ENCODE data around the gene CRABP1. TPM values are rescaled to one million over a fixed set of nuclear protein-coding genes. Genes with fewer than 3 reads are reported as not detected.

The CRABP1 gene
- total and polyA plus RNA-seq, 4 donors = 1.1 TPM; not detected in 3

- no peak overlapping the region for H3K4me3 ChIP-seq
- WGBS, 2 donors = 92 to 93% methylated on average over 6 of the region's 6 CpGs
- ATAC-seq (ENCODE audit: insufficient read depth, low FRiP score) (no peak), DNase-seq (no peak)
- H3K27me3 ChIP-seq (ENCODE audit: control insufficient read depth in 3 of 3, insufficient read depth in 3 of 3, low read length in 2 of 3) = no peaks in the 10 kb centered on the region
- H3K9me3 ChIP-seq (ENCODE audit: control insufficient read depth in 4 of 4, insufficient read depth in 3 of 4, low read length in 3 of 4) = no peaks in the 10 kb centered on the region
- H3K4me1 ChIP-seq (ENCODE audit: control insufficient read depth in 5 of 5, insufficient read depth in 5 of 5, low read length in 5 of 5) = peaks cover 0 to 11% (median 0%) of the 10 kb centered on the region in 5 donors
- H3K36me3 ChIP-seq (ENCODE audit: control insufficient read depth in 4 of 4, insufficient read depth in 4 of 4, low read length in 4 of 4) = no peaks in the 10 kb centered on the region
- H3K27ac ChIP-seq (ENCODE audit: low read depth in 1 of 2, low read length in 1 of 2) = no peak overlapping the region
- H3K9ac ChIP-seq (ENCODE audit: insufficient read depth in 1 of 2, low read length in 2 of 2) = no peak overlapping the region
- no peak for TF ChIP-seq CTCF (IDR thresholded peaks at IDR 0.05; ENCODE audit: control extremely low read depth, extremely low read depth)
These were observed 23.2 kb downstream of the CRABP1 start for GRCh38 chr15:78363381-78363734.

GRCh38 chr15:78364233-78364632 is 24.1 kb downstream of the CRABP1 start:
- Histone ChIP-seq H3K4me1 (ENCODE audit: control insufficient read depth in 5 of 5, insufficient read depth in 5 of 5, low read length in 5 of 5) (peaks cover 0 to 11% (median 0%) of the 10 kb centered on the region in 5 donors), H3K9me3 (ENCODE audit: control insufficient read depth in 4 of 4, insufficient read depth in 3 of 4, low read length in 3 of 4) (no peaks in the 10 kb centered on the region), H3K27me3 (ENCODE audit: control insufficient read depth in 3 of 3, insufficient read depth in 3 of 3, low read length in 2 of 3) (no peaks in the 10 kb centered on the region), H3K36me3 (ENCODE audit: control insufficient read depth in 4 of 4, insufficient read depth in 4 of 4, low read length in 4 of 4) (no peaks in the 10 kb centered on the region), H3K4me3 (no peak overlapping the region), H3K9ac (ENCODE audit: insufficient read depth in 1 of 2, low read length in 2 of 2) (no peak overlapping the region), H3K27ac (ENCODE audit: low read depth in 1 of 2, low read length in 1 of 2) (no peak overlapping the region)
- TF ChIP-seq CTCF (IDR thresholded peaks at IDR 0.05; ENCODE audit: control extremely low read depth, extremely low read depth) = no peak
- WGBS, 2 donors = 74 to 83% methylated on average over 7 of the region's 7 CpGs
- DNase-seq = peak; percentile 51 to 58 (median 56)
- ATAC-seq (ENCODE audit: insufficient read depth, low FRiP score) = no peak

GRCh38 chr15:78365917-78366316 is 25.8 kb downstream of the CRABP1 start:
- H3K36me3 ChIP-seq (ENCODE audit: control insufficient read depth in 4 of 4, insufficient read depth in 4 of 4, low read length in 4 of 4) = no peaks in the 10 kb centered on the region
- no peak overlapping the region for H3K9ac ChIP-seq (ENCODE audit: insufficient read depth in 1 of 2, low read length in 2 of 2)
- DNase-seq (peak; percentile 46 to 73 (median 50)), ATAC-seq (ENCODE audit: insufficient read depth, low FRiP score) (no peak)
- no peak overlapping the region for H3K4me3 ChIP-seq
- 21 to 29% methylated on average over 8 of the region's 8 CpGs for WGBS, 2 donors
- no peaks in the 10 kb centered on the region for H3K27me3 ChIP-seq (ENCODE audit: control insufficient read depth in 3 of 3, insufficient read depth in 3 of 3, low read length in 2 of 3)
- H3K4me1 ChIP-seq (ENCODE audit: control insufficient read depth in 5 of 5, insufficient read depth in 5 of 5, low read length in 5 of 5) = peaks cover 0 to 11% (median 0%) of the 10 kb centered on the region in 5 donors
- H3K27ac ChIP-seq (ENCODE audit: low read depth in 1 of 2, low read length in 1 of 2) = no peak overlapping the region
- TF ChIP-seq CTCF (IDR thresholded peaks at IDR 0.05; ENCODE audit: control extremely low read depth, extremely low read depth) = no peak
- no peaks in the 10 kb centered on the region for H3K9me3 ChIP-seq (ENCODE audit: control insufficient read depth in 4 of 4, insufficient read depth in 3 of 4, low read length in 3 of 4)

GRCh38 chr15:78366342-78366741 is 26.2 kb downstream of the CRABP1 start:
- Histone ChIP-seq H3K27ac (ENCODE audit: low read depth in 1 of 2, low read length in 1 of 2) (no peak overlapping the region), H3K4me1 (ENCODE audit: control insufficient read depth in 5 of 5, insufficient read depth in 5 of 5, low read length in 5 of 5) (peaks cover 0 to 11% (median 0%) of the 10 kb centered on the region in 5 donors), H3K36me3 (ENCODE audit: control insufficient read depth in 4 of 4, insufficient read depth in 4 of 4, low read length in 4 of 4) (no peaks in the 10 kb centered on the region), H3K9ac (ENCODE audit: insufficient read depth in 1 of 2, low read length in 2 of 2) (no peak overlapping the region), H3K9me3 (ENCODE audit: control insufficient read depth in 4 of 4, insufficient read depth in 3 of 4, low read length in 3 of 4) (no peaks in the 10 kb centered on the region), H3K27me3 (ENCODE audit: control insufficient read depth in 3 of 3, insufficient read depth in 3 of 3, low read length in 2 of 3) (no peaks in the 10 kb centered on the region), H3K4me3 (no peak overlapping the region)
- 82 to 91% methylated on average over 5 of the region's 5 CpGs for WGBS, 2 donors
- no peak for ATAC-seq (ENCODE audit: insufficient read depth, low FRiP score)
- TF ChIP-seq CTCF (IDR thresholded peaks at IDR 0.05; ENCODE audit: control extremely low read depth, extremely low read depth) = no peak
- no peak for DNase-seq
